ENCODE measurements around the gene CAMTA1. TPM values are rescaled to one million over a fixed set of nuclear protein-coding genes. Genes with fewer than 3 reads are reported as not detected.

CAMTA1 gene
- total RNA-seq, 1 donor from 2014 or later: 47.9 TPM

- intact Hi-C loops (cut with DNase I): no loop called here
- ATAC-seq (no peak), DNase-seq (no peak)
- H3K27ac ChIP-seq: no peak overlapping the region
- no peak overlapping the region for H3K4me3 ChIP-seq
- TF ChIP-seq, protein P1, sequence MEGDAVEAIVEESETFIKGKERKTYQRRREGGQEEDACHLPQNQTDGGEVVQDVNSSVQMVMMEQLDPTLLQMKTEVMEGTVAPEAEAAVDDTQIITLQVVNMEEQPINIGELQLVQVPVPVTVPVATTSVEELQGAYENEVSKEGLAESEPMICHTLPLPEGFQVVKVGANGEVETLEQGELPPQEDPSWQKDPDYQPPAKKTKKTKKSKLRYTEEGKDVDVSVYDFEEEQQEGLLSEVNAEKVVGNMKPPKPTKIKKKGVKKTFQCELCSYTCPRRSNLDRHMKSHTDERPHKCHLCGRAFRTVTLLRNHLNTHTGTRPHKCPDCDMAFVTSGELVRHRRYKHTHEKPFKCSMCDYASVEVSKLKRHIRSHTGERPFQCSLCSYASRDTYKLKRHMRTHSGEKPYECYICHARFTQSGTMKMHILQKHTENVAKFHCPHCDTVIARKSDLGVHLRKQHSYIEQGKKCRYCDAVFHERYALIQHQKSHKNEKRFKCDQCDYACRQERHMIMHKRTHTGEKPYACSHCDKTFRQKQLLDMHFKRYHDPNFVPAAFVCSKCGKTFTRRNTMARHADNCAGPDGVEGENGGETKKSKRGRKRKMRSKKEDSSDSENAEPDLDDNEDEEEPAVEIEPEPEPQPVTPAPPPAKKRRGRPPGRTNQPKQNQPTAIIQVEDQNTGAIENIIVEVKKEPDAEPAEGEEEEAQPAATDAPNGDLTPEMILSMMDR (IDR thresholded peaks at IDR 0.05): no peak
- H3K9me3 ChIP-seq: no peaks in the 10 kb centered on the region
- H3K27me3 ChIP-seq (ENCODE audit: low read depth): peaks cover 4% of the 10 kb centered on the region
- H3K36me3 ChIP-seq: no peaks in the 10 kb centered on the region
- H3K4me1 ChIP-seq: peaks cover 18% of the 10 kb centered on the region
Observed at GRCh38 chr1:7652515-7653098, 867.4 kb downstream of the CAMTA1 start.

DNA sequence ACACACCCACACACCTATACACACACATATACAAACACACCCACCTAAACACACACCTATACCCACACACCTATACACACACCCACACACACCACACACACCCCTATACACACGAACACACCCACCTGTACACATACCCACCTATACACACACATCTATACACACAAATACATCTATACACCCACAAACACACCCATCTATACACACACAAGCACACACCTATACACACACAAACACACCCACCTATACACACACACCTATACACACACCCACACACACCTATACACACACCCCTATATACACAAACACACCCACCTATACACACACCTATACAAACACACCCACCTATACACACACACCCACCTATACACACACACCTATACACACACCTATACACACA, 869.5 kb downstream of the CAMTA1 start:
- H3K27ac ChIP-seq: no peak overlapping the region
- TF ChIP-seq, protein P1 (IDR thresholded peaks at IDR 0.05): no peak
- ATAC-seq: no peak
- H3K4me3 ChIP-seq: no peak overlapping the region
- intact Hi-C loops (cut with DNase I): no loop called here
- peaks cover under 1% of the 10 kb centered on the region for H3K27me3 ChIP-seq (ENCODE audit: low read depth)
- DNase-seq: no peak
- H3K9me3 ChIP-seq: no peaks in the 10 kb centered on the region
- H3K36me3 ChIP-seq: no peaks in the 10 kb centered on the region
- peaks cover 2% of the 10 kb centered on the region for H3K4me1 ChIP-seq

- Histone ChIP-seq H3K36me3 (no peaks in the 10 kb centered on the region), H3K9me3 (no peaks in the 10 kb centered on the region)
Observed at GRCh38 chr1:7655354-7655753, 870.1 kb downstream of the CAMTA1 start.

DNA sequence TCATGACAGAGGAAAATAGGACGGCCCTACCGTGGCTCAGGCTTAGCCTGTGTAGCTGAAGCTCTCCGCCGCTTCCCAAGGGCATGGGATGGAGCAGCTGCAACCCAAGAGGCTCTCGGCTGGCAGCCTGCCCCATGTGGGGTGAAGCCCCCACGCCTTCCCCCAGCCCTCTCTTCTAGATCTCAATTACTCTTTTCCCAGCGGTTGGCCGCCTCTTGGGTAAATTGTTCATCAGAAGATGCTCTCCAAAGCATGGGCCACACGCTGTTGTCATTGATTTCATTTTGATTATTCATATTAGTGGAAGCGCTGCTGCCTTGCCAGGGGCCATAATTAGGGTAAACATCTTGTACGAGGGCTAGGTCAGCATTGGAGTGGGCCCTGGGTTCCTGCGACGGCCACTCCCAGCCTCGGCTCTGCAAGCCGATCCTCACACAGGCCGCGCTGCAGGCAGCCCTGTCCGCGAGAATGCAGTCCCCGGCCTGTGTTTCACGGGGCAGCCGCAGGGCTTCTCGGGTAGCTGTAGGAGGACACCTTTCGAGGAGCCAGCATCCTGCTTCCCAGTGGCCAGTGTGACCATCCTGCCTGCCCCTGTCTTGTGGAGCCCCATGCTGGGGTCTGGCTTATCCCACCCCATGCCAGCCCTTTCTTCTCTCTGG, 871.4 kb downstream of the CAMTA1 start:
- Histone ChIP-seq H3K4me1 (no peaks in the 10 kb centered on the region), H3K36me3 (no peaks in the 10 kb centered on the region), H3K27ac (no peak overlapping the region), H3K4me3 (no peak overlapping the region), H3K9me3 (no peaks in the 10 kb centered on the region), H3K27me3 (ENCODE audit: low read depth) (peaks cover 4% of the 10 kb centered on the region)
- TF ChIP-seq, protein P1 (IDR thresholded peaks at IDR 0.05): no peak
- ATAC-seq (no peak), DNase-seq (no peak)
- intact Hi-C loops (cut with DNase I): no loop called here

More at GRCh38 chr1:7655354-7655753, 870.1 kb downstream of the CAMTA1 start:
- ATAC-seq: no peak
- intact Hi-C loops (cut with DNase I): no loop called here
- Histone ChIP-seq H3K27ac (no peak overlapping the region), H3K27me3 (ENCODE audit: low read depth) (no peaks in the 10 kb centered on the region), H3K4me3 (no peak overlapping the region), H3K4me1 (no peaks in the 10 kb centered on the region)
- DNase-seq: no peak
- TF ChIP-seq, protein P1 (IDR thresholded peaks at IDR 0.05): no peak

DNA sequence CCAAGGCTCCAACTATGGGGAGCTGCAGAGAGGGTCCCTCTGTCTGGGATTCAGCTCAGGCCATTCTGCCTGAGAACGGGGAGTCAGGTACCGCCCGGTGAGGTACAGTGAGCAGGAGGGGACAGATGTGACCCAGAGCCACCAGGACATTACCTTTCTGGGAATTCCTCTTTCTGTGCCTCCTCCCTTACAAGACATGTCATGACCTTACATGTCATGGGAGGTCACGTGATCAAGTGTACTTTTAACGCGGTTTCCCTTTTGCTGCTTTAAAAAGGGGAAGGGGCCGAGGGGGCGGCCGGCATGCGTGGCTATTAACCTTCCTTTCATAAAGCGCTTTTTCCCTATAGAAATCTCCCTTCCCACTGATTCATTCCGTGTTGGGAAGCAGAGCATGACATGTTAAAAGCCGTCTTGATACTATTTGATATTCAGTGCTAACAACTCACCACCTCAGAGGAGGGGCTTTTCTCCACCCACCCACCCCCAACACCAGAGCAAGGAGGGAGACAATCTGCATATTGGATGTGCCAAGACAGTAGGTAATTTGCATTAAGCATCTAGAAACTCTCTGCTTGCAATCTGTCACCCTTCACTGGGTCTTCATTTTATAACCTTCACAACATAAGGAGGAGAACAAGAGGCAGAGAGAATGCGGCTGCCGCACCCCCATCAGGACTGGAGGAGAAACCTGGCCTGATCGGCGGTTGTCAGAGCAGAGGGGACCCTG, 872.2 kb downstream of the CAMTA1 start:
- no peak for ATAC-seq
- intact Hi-C loops (cut with DNase I): no loop called here
- Histone ChIP-seq H3K4me1 (no peaks in the 10 kb centered on the region), H3K9me3 (no peaks in the 10 kb centered on the region), H3K4me3 (no peak overlapping the region), H3K27me3 (ENCODE audit: low read depth) (peaks cover 6% of the 10 kb centered on the region), H3K36me3 (no peaks in the 10 kb centered on the region), H3K27ac (no peak overlapping the region)
- no peak for DNase-seq
- TF ChIP-seq, protein P1 (IDR thresholded peaks at IDR 0.05): no peak

Measured in lower lobe of right lung (tissue), 2 donors.